Gastroesophageal sphincter (tissue), 4 donors: ENCODE results near the gene PRR19. TPM values are rescaled to one million over a fixed set of nuclear protein-coding genes. Genes with fewer than 3 reads are reported as not detected.

ENCODE experiments used
- ATAC-seq: fragments of 150-250 bp; one replicate; pipeline ENCODE4 v1.9.1; 2016; ENCODE audit warnings: mild to moderate bottlenecking, moderate library complexity
- H3K27ac ChIP-seq, 4 donors: fragments of 200-600 bp; sonication (generic) in 3 of 4; 1 replicate in 3 of 4; 2 replicates in 1 of 4; pipeline ENCODE4 v1.5.1; 2016 to 2019
- H3K27me3 ChIP-seq: fragments of 200-600 bp; sonication (generic); one replicate; pipeline ENCODE4 v1.5.1; 2019
- H3K36me3 ChIP-seq, 2 donors: fragments of 200-600 bp; sonication (generic); one replicate each; pipeline ENCODE4 v1.5.1; 2019; ENCODE audit warnings: control low read depth in 1 of 2
- H3K4me1 ChIP-seq, 3 donors: fragments of 200-600 bp; sonication (generic); 1 replicate in 2 of 3; 2 replicates in 1 of 3; pipeline ENCODE4 v1.5.1; 2016 to 2019; ENCODE audit warnings: control low read depth in 2 of 3
- H3K4me3 ChIP-seq, 2 donors: fragments of 200-600 bp; sonication (generic); one replicate each; pipeline ENCODE4 v1.5.1; 2019; ENCODE audit warnings: mild to moderate bottlenecking in 1 of 2, moderate library complexity in 1 of 2
- H3K9me3 ChIP-seq, 3 donors: fragments of 200-600 bp; sonication (generic); one replicate each; pipeline ENCODE4 v1.5.1; 2017 to 2019; ENCODE audit warnings: control low read depth in 2 of 3
- CTCF ChIP-seq, 4 experiments: fragments of 200-600 bp in 2 of 4; fragments of 450-650 bp in 2 of 4; sonication (generic) in 1 of 4; IDR thresholded peaks; one replicate each; pipeline ENCODE4 v1.5.1; 2017 to 2019; ENCODE audit warnings: antibody characterized with exemption in 4 of 4, mild to moderate bottlenecking in 2 of 4, moderate library complexity in 2 of 4
- EP300 ChIP-seq: sonication (generic); formaldehyde crosslinking; IDR thresholded peaks from one replicate; pipeline ENCODE4 v1.6.1; 2017; ENCODE audit warnings: antibody characterized with exemption, mild to moderate bottlenecking
- POLR2A ChIP-seq, 2 donors: fragments of 450-650 bp; IDR thresholded peaks; one replicate each; pipeline ENCODE4 v1.6.1; 2017; ENCODE audit warnings: antibody characterized with exemption in 2 of 2, mild to moderate bottlenecking in 2 of 2, moderate library complexity in 1 of 2
- POLR2AphosphoS5 ChIP-seq: sonication (generic); formaldehyde crosslinking; IDR thresholded peaks from one replicate; pipeline ENCODE4 v1.6.1; 2017; ENCODE audit warnings: antibody characterized with exemption
- WGBS, 2 donors: methylation state at CpG; one replicate each; pipeline ENCODE4 v1.1.5; 2018; ENCODE audit warnings: low coverage in 1 of 2; 5-methylcytosine and 5-hydroxymethylcytosine counted together
- total RNA-seq, 4 donors: library from RNA; depleted of rRNA; stranded (reverse); fragments of >200 nt; gene quantifications; one replicate each; pipeline ENCODE4 v1.1.0, GENCODE V29; 2016

Gene PRR19
- total RNA-seq, 4 donors from 2014 or later: 0.93 TPM; not detected in 3

DNA sequence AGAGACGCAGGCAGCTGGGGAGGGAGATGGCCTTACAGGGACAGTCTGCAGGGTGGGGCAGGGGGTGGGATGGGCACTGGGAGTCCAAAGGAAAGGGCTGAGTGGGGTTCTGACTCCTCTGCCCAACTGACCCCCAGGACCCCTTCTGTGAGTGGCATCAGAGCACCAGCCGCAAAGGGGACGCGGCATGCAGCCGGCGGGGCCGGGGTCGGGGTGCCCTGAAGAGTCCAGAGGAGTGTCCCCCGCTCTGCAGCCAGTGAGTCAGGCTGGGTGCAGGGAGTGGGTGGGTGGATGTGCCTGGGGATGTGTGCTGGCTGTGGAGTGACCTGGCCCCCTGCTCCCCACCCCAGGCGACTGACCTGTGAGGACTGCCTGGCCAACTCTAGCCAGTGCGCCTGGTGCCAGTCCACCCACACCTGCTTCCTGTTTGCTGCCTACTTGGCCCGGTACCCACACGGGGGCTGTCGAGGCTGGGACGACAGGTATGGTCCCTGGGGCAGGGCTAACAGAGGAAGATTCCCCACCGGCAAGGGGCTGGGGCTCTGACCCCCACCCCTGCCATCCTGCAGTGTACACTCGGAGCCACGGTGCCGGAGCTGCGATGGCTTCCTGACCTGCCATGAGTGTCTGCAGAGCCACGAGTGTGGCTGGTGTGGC, 49.3 kb downstream of the PRR19 start:
- H3K27ac ChIP-seq: no peak overlapping the region
- no peaks in the 10 kb centered on the region for H3K4me1 ChIP-seq
- H3K27me3 ChIP-seq: no peaks in the 10 kb centered on the region
- H3K36me3 ChIP-seq: peaks cover 0 to 92% of the 10 kb centered on the region in 2 donors
- ATAC-seq: peak; percentile 25
- 90% methylated on average over 6 of the region's 21 CpGs for WGBS, 2 donors
- no peak for TF ChIP-seq POLR2AphosphoS5
- no peaks in the 10 kb centered on the region for H3K9me3 ChIP-seq
- H3K4me3 ChIP-seq: no peak overlapping the region

GRCh38 chr19:42352301-42353259, 50.6 kb downstream of the PRR19 start:
- Histone ChIP-seq H3K36me3 (peaks cover 0 to 97% of the 10 kb centered on the region in 2 donors), H3K4me3 (no peak overlapping the region), H3K27ac (no peak overlapping the region), H3K4me1 (no peaks in the 10 kb centered on the region), H3K9me3 (no peaks in the 10 kb centered on the region), H3K27me3 (no peaks in the 10 kb centered on the region)
- TF ChIP-seq EP300 (no peak), CTCF (IDR thresholded peaks at IDR 0.05) (no peak), POLR2AphosphoS5 (no peak), POLR2A (IDR thresholded peaks at IDR 0.05) (no peak)
- ATAC-seq: no peak
- WGBS, 2 donors: 80% methylated on average over 2 to 7 of the region's 31 CpGs

DNA sequence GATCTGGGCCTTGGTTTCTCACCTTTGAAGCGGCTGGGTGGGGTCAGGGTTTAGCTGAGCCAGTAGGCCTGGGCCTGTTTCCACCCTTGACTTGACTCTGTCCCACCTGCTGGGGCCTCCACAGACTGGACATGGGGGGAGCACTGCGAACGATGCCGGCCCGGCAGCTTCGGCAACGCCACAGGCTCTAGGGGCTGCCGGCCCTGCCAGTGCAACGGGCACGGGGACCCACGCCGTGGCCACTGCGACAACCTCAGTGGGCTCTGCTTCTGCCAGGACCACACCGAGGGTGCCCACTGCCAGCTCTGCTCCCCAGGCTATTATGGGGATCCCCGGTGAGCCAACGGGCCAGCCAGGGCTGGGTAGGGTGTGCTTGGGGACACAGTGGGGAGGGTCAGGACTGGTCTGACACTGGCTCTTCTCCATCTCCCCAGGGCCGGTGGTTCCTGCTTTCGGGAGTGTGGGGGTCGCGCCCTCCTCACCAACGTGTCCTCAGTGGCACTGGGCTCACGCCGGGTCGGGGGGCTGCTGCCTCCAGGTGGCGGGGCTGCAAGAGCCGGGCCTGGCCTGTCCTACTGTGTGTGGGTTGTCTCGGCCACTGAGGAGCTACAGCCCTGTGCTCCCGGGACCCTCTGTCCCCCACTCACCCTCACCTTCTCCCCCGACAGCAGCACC, 51.5 kb downstream of the PRR19 start:
- Histone ChIP-seq H3K4me1 (no peaks in the 10 kb centered on the region), H3K27me3 (no peaks in the 10 kb centered on the region), H3K27ac (no peak overlapping the region), H3K36me3 (peaks cover 0 to 97% of the 10 kb centered on the region in 2 donors), H3K9me3 (no peaks in the 10 kb centered on the region), H3K4me3 (no peak overlapping the region)
- TF ChIP-seq POLR2A (IDR thresholded peaks at IDR 0.05): no peak
- no peak for TF ChIP-seq CTCF (IDR thresholded peaks at IDR 0.05)
- no peak for TF ChIP-seq POLR2AphosphoS5
- no peak for TF ChIP-seq EP300
- 85 to 100% methylated on average over 1 to 5 of the region's 29 CpGs for WGBS, 2 donors
- no peak for ATAC-seq

DNA sequence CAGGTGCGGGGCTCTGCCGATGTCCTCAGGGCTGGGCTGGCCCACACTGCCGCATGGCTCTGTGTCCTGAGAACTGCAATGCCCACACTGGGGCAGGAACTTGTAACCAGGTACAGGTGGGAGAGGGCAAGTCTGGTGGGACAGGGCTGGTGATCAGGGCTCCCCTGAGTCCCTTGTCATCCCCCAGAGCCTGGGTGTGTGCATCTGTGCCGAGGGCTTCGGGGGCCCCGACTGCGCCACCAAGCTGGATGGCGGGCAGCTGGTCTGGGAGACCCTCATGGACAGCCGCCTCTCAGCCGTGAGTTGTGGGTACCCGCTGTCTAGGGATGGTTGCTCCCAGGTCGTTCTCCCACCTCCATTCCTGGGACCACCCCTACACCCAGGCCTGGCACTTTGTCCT, 54.0 kb downstream of the PRR19 start:
- TF ChIP-seq EP300 (no peak), POLR2A (IDR thresholded peaks at IDR 0.05) (no peak), CTCF (IDR thresholded peaks at IDR 0.05) (no peak), POLR2AphosphoS5 (no peak)
- no CpG with 5 or more reads among the region's 12 CpGs for WGBS, 2 donors
- ATAC-seq: no peak
- no peaks in the 10 kb centered on the region for H3K9me3 ChIP-seq
- no peaks in the 10 kb centered on the region for H3K27me3 ChIP-seq
- peaks cover 0 to 99% of the 10 kb centered on the region in 2 donors for H3K36me3 ChIP-seq
- no peak overlapping the region for H3K4me3 ChIP-seq
- no peak overlapping the region for H3K27ac ChIP-seq
- no peaks in the 10 kb centered on the region for H3K4me1 ChIP-seq

- Histone ChIP-seq H3K9me3 (no peaks in the 10 kb centered on the region), H3K4me3 (no peak overlapping the region), H3K27me3 (no peaks in the 10 kb centered on the region), H3K27ac (no peak overlapping the region), H3K36me3 (peaks cover 0 to 99% of the 10 kb centered on the region in 2 donors), H3K4me1 (no peaks in the 10 kb centered on the region)
- TF ChIP-seq EP300 (no peak), POLR2A (IDR thresholded peaks at IDR 0.05) (no peak), POLR2AphosphoS5 (no peak), CTCF (IDR thresholded peaks at IDR 0.05) (no peak)
- no CpG with 5 or more reads among the region's 15 CpGs for WGBS, 2 donors
- no peak for ATAC-seq
Measured at GRCh38 chr19:42356686-42357085, 54.8 kb downstream of the PRR19 start.
